T-helper 22 cell (primary cell): ENCODE measurements around the gene TRPC1.
"Not testable (repeated sequence)": the region's sequence is repeated elsewhere in the genome, so short reads cannot be mapped to it uniquely, and the experiment has no call there.

Experiments used
- DNase-seq: peaks from one replicate; pipeline ENCODE4 v3.0.0-alpha.2; 2020; ENCODE audit warnings: low read depth

TRPC1 gene

DNA sequence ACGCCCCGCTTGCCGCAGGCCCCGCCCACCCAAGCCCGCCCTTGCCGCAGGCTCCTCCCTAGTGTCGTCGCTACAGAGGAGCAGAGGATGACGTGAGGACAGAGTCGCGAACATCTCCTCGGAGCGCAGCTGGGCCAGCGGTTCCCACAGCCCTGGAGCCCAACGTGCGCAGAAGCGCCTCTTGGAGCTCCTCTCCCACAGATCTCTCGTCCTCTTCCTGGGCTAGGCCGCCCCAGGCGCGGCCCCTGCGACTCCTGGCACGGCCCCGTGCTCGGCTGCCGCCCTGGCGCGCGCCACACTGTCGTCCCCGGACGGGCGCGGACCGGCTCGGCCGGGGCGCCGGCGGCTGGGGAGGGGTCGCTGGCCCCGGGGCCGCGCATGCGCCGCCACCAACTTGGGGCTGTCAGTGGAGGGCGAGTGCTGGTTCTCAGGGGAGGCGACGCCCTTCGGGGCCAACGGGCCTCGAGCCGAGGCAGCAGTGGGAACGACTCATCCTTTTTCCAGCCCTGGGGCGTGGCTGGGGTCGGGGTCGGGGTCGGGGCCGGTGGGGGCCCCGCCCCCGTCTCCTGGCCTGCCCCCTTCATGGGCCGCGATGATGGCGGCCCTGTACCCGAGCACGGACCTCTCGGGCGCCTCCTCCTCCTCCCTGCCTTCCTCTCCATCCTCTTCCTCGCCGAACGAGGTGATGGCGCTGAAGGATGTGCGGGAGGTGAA, at the start of gene TRPC1:
TRPC1 (plus strand) TSS at position 67 of the 714 bp plus-strand sequence; CDS start at position 593, 526 bp downstream.
- DNase-seq = peak; percentile 70

DNA sequence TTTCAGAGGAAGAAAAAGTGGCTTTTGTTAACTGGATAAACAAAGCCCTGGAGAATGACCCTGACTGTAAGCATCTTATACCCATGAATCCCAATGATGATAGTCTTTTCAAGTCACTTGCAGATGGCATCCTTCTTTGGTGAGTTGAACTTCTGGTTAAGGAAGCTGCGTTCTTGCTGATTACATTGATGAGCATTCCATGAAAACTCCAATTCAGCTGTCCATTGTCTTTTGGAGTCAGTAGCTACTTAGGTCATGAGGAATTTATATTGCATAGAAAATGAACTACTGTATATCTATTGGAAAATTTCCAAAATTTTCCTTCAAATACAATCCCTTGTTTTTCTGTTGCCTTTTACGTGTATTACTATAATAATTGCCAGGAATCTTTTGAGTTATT, 47.7 kb upstream of the TRPC1 start:
- DNase-seq = no peak

DNA sequence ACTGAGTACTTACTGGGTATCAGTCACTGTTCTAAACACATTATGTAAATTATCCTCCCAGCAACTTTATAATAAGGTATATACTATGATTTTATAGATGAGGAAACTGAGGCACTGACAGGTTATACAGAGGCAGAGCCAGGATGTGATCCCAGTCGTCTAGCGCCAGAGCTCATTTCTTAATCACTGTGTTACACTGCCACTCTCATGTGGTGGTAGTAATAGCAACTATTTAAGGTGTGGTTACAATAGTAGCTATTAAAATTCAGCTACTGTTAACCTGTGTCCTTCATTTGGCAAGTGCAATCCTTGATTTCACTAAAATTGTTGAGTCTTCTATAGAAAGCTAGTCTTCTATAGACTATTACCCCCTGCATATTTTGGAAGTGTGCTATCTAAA, 43.1 kb upstream of the TRPC1 start:
- DNase-seq = no peak

DNA sequence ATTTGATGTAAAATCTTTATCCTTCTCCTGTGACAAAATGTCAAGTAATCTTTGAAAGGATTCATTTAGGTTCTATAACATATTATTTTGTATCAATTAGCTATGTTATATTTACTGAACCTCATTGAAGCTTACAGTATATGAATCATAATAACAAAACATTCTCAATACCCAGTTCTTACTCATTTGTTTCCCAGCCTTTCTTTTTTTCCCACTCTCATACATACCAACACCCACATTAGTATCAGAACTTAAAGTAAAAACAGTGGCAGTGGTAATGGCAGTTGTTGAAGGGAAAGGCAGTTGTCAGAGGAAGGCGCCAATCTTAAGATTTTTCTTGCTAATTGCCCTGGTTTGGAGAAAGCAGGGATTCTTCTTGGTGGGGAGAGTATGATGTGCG, 33.2 kb upstream of the TRPC1 start:
- no peak for DNase-seq

DNA sequence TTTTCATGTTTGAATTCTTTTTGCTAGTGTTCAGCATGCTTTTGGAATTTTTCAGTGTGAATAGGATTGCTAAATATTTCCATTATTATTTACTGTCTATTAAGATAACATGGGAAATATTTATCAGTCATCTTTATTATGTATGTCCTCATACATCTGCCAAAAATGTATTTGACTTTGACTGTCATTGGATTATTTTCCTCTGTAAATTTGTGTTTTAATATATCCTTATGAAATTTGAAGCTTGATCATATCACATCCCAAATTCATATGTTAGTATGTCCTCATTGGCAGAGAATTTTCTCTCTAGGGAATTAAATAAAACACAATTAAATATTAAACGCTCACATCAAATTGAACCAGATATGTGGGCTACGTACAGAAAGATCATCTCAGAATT, 32.3 kb upstream of the TRPC1 start:
- DNase-seq = no peak

DNA sequence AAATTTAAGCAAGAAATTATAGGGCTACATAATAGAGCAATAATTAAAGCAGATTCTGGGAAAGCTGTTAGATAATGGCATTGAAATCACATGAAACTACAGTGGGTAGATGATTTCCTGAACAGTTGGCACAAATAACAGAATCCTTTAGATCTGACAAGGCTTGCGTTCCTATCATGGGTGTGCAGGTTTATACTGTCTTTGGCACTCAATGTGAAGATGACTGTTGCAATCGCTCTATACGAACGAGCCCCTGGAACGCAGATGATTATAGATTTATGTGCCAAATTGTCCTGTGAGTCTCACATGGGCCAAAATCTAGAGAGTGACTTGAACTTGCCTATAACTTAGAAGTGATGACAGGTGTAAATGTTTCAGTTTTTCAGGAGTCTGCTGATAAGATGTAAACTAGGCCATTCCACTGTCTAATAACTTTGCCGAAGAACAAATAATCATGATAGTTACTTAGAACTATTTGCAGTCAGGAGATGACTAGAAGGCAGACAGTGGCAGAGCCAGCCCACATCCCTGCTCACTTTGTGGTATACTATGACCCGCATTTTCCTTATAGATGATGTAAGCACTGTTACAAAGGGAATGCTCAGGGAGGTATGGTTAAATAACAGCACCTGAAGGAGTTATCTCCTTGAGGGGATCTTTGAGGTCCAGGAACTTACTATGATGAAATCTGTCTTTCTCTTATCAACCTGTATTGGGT, 30.5 kb upstream of the TRPC1 start:
- no peak for DNase-seq

DNA sequence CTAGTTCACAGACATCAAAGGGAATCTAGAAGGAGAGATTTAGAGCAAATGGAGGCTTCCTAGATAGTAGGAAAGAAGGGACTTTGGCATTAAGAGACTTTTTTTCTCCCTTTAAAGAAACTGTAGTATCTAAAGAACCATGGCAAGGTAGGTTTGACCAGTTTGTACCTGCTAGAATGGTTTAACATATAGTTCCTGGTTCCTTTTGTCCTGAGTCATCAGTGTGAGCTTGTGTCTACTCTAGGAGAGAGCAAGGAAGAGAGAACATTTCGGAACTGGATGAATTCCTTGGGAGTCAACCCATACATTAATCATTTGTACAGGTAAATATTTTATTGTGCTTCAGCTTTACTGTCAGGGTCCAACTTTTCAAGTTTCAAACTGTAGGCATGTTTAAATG, 29.6 kb upstream of the TRPC1 start:
- DNase-seq = no peak

DNA sequence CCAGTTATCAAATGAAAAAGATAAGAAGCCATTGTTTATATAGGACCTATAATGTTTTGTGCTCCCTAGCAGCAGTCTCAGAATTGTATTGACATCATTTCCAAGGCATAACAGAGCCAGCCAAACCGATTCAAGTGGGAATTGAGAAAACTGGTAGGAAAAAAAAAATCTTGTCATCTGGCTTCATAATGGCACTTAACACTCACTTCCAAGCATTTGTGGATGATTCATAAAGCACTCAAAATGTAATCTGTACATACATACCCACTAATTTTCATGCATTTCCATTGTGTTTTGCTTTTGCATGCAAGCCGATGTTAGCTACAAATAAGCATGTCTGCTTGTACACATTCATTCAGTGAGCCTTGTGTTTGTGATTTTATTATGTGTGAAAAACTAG, 18.6 kb upstream of the TRPC1 start:
- DNase-seq = no peak

DNA sequence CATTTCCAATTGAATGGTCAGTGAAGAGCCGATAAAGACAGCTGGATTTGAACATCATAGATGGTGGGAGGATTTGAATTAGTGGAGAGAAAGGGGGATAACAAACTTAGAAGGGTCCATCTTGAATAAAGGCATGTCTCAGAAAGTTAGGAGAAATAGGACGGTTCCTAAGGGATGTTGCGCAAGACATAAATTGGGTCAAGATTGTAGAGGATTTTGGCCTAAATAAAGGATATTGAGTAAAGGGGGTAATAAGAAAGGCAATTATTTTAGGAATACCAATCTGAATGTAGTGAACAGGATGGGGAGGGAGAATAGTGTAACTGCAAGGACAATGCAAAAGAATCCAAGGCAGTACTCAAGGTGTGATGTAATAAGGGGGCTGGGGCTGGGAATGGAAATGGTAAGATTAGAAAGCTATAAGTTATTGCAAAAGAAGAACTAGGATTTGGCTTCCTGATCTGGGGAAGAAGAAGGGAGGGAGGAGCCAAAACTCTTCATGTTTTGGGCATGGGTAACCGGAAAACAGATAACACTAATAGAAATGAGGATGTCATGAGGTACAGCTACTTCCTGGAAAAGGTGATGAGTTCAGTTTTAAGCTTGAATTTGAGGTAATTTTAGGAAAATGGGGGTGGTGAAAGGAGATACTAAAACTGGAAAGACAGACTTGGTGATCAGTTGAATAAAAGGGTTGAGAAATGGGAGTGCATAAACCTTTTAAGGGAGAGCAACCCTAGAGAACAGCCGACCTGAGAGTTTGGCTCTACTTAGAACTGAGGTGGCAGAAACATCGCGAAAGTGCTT, 17.3 kb upstream of the TRPC1 start:
- DNase-seq = no peak

DNA sequence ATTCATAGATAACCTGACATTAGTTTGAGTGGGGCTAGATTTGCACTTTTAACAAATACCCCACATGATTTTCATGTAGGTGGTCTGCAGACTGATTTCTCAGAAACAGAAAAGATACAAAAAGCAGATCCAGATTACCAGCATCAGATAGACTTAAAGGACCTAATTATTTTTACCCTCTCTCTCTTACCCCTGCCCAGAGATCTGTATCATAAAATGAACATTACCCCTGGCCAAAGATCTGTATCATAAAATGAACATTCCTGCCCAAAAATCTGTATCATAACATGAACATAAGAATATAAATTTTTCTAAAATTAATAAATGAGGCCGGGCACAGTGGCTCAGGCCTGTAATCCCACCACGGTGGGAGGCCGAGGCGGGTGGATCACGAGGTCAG, 14.6 kb upstream of the TRPC1 start:
- no peak for DNase-seq

DNA sequence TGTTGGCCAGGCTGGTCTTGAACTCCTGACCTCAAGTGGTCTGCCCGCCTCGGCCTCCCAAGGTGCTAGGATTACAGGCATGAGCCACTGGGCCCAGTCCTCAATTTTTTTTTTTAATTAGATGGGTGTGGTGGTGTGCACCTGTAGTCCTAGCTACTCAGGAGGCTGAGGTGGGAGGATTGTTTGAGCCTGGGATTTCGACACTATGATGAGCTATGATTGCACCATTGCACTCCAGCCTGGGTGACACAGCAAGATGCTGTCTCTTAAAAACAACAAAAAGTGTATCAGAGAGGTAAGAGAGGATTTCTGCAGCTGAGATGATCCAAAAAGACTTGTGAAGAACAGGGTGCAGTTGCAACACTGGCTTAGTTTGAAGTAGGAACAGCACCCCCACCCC, 9.0 kb upstream of the TRPC1 start:
- DNase-seq = not testable (repeated sequence)

DNA sequence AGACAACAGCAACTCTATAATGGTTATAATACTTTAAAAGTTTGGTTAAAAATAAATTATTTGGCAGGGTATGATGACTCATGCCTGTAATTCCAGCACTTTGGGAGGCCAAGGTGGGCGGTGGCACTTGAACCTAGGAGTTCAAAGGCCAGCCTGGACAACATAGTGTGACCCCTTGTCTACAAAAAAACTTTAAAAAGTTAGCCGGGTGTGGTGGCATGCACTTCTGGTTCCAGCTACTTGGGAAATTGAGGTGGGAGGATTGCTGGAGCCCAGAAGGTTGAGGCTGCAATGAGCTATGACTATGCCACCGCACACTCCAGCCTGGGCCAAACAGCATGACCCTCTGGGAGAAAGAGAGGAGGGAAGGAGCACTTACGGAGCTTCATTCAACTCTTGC, 7.7 kb upstream of the TRPC1 start:
- DNase-seq = no peak

DNA sequence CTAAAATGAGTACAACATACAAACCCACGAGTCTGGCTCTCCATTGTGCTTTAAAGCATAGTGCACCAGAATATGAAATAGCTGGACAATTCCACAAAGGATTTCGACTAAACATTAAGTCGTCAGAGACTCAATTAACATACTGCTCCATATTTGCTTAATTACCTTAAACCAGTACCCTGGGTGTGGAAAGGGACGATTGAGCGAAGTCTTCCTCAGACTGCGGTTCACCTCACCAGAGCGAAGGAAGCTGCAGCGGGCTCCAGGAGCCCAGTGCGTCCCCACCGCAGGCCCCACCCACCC, 218 bp upstream of the TRPC1 start:
- DNase-seq = no peak

DNA sequence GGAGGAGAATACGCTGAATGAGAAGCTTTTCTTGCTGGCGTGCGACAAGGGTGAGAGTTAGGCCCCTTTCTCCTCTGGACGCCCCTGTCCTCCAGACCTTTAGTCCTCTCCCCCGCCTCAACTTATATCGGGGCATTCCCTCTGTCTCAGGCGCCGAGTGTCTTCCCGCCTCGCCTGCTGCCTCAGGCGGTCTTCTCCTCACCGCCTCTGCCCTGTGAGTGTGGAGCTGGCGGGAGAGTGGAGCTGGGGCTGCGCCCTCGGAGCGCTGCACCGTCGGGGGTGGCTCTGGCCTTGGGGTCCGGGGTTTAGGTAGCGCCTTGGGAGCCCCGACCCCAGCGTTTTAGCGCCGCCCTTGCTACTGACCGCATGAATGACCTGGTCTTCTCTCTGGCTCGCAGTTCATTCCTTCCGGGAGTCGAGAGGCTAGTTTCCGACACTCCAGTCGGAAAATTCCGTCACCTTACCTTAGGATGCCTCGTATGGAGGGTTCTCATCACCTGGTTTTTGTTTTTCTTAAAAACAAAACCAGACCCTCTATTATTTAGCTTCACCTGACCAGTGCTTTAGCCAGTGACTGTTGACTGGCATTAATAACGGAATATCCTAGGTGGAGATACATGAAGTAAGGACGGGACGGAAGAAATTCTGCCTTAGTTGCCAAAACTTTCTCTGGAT, 985 bp downstream of the TRPC1 start:
- peak; percentile 1 for DNase-seq

DNA sequence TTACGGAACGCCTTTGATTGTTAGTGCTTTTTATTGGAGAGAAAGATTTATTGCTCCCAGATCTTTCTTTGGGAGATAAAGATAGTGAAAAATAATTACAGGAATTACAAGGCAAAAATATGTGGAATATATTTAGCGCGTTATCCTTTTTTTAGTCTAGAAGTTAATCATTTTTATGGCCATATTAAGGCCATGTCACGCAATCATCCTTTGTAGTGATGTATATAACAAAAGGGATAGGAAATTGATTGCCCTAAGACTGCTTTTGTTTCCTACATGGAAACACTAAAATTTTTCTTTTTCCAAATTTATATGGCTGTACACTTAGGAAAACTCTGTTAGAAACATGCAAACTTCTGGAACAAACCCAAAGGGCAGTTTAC, 1.5 kb downstream of the TRPC1 start:
- DNase-seq = no peak

DNA sequence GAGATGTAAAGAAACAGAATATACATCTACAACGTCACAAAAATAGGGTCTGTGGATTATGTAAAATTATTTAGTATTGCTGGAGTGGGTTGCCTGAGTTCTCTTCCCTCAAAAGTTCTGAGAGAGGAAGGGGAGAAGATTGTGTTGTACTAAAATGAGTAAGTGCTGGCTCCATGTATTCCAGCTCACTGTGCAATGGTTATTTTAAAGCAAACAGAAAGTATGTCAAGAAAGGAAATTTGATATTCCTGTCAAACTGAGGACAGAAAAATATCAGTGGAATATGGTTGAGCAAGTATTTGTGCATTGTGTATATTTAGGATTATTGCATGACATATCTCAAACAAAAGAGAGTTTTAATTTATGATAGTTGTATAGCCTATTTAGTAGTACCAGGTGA, 2.2 kb downstream of the TRPC1 start:
- DNase-seq = no peak

DNA sequence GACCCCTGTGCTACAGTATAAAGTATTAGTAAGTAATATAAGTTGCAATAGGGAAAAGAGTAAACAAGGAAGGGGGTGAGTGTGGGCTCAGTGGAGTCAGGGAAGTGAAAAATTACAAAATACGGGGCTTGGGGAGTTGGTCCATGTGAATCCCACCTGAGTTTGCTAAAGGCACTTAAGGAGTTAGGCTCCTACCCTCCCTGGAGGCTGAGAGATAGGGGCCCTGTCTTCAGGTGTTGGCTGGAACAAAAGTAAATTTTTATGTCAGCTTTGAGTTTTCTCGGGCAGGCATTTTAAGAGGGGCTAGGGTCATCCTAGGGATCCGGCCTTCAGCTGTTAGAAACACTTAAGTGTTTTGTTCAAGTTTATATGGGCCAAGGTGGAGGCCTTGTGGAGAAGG, 8.2 kb downstream of the TRPC1 start:
- no peak for DNase-seq

DNA sequence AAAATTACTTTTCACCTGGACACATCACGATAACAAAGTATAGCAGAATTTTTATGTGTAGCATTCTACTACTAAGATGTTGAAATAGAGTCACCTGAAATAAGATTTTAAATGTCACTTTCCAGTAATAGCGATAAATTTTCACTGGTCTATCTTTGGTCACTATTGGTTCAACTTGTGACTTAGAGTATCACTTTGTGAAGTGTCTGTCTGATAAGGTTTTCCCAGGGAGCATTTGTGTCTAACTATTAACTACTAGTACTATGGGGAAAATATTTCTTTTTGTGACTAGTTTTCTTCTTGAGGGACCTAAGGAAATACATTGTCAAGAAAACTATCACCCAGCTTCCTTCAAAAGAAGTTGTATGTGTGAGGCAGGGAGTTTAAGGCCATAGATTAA, 11.0 kb downstream of the TRPC1 start:
- no peak for DNase-seq

DNA sequence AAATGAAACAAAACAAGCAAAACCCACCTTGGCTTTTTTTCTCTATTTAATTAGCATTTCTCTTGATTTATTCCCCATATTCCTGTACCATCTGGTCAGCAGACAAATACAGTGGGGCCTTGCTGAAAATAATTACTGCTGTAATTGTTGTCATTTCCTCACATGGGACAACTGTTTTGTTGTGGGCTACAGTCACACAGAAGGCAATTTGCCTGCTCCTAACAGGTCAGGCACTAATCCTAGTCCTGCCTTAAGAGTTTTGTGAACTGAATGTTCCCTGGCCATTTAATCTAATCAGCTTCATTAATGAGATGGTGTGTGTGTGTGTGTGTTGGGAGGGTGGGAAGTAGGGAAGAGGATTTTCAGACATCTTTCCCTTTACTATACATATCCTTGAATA, 11.6 kb downstream of the TRPC1 start:
- no peak for DNase-seq

DNA sequence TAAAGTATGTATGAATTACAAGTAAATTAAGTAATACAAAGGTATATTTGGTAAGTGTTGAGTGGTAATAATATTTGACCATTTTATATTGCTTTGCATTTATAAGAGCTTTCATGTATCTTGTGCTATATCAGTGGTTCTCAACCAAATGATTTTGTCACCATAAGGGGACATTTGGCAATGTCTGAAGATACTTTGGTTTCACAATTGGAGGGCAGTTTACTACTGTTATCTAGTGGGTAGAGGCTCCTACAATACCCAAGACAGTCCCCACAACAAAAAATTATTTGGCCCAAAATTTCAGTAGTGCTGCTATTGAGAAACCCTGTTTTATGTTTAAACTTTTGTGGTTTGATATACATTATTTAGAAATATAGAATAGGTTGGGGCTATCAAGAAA, 14.6 kb downstream of the TRPC1 start:
- no peak for DNase-seq

DNA sequence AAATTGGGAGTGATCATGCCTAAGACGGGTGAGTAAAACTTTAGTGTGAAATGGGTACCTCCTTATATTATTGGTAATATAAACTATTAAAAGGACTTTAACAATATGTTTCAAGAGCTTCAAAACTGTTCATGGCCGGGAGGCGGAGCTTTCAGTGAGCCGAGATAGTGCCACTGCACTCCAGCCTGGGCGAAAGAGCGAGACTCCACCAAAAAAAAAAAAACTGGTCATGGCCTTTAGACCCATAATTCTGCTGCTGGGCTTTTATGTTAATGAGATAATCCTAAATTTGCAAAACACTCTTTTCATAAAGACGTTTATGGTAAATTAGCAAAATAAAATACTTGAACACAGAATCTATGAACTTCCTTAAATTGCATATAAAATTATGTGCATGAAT, 22.8 kb downstream of the TRPC1 start:
- DNase-seq = no peak

DNA sequence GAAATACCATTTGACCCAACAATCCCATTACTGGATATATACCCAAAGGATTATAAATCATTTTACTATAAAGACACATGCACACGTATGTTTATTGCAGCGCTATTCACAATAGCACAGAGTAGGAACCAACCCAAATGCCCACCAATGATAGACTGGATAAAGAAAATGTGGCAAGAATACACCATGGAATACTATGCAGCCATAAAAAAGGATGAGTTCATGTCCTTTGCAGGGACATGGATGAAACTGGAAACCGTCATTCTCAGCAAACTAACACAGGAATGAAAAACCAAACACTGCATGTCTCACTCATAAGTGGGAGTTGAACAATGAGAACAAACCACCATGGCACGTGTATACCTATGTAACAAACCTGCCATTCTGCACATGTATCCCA, 26.7 kb downstream of the TRPC1 start:
- not testable (repeated sequence) for DNase-seq

DNA sequence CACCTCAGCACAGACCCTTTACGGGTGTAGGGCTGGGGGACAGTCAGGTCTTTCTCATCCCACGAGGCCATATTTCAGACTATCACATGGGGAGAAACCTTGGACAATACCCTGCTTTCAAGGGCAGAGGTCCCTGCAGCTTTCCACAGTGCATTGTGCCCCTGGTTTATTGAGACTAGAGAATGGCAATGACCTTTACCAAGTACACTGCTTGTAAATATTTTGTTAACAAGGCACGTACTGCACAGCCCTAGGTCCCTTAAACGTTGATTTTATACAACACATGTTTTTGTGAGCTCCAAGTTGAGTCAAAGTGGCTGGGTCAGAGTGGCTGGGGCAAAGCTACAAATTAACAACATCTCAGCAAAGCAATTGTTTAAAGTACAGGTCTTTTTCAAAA, 28.8 kb downstream of the TRPC1 start:
- not testable (repeated sequence) for DNase-seq
